ENCODE results near the gene PRKD1. TPM values are rescaled to one million over a fixed set of nuclear protein-coding genes. Genes with fewer than 3 reads are reported as not detected.

Gene PRKD1
- total and polyA plus RNA-seq, 7 donors: 0.65 to 2.5 (median 1.5) TPM

- intact Hi-C loops (cut with DNase I): no loop called here
- Histone ChIP-seq H3K27ac (no peak overlapping the region), H3K9me3 (no peaks in the 10 kb centered on the region), H3K4me3 (peak overlapping the region; percentile 5), H3K4me1 (no peaks in the 10 kb centered on the region), H3K36me3 (ENCODE audit: insufficient read depth in 1 of 2, low read depth in 1 of 2) (no peaks in the 10 kb centered on the region), H3K27me3 (ENCODE audit: insufficient read depth in 3 of 3, low read length in 2 of 3) (no peaks in the 10 kb centered on the region)
- ATAC-seq (peak; percentile 84 to 99 (median 96)), DNase-seq (peak; percentile 23 to 75)
- TF ChIP-seq CTCF (IDR thresholded peaks at IDR 0.05): no peak
- 15 to 20% (median 17%) methylated on average over 8 of the region's 8 CpGs for WGBS, 3 donors
Observed at GRCh38 chr14:29584992-29585391, 342.7 kb downstream of the PRKD1 start.

- no peak for ATAC-seq
- Histone ChIP-seq H3K36me3 (ENCODE audit: insufficient read depth in 1 of 2, low read depth in 1 of 2) (no peaks in the 10 kb centered on the region), H3K4me3 (no peak overlapping the region), H3K4me1 (no peaks in the 10 kb centered on the region), H3K27ac (no peak overlapping the region), H3K27me3 (ENCODE audit: insufficient read depth in 3 of 3, low read length in 2 of 3) (no peaks in the 10 kb centered on the region), H3K9me3 (no peaks in the 10 kb centered on the region)
- no peak for DNase-seq
- TF ChIP-seq CTCF (IDR thresholded peaks at IDR 0.05): no peak
- intact Hi-C loops (cut with DNase I): no loop called here
- 91 to 95% (median 94%) methylated on average over 1 of the region's 1 CpG for WGBS, 3 donors
Observed at GRCh38 chr14:29580763-29581162, 346.9 kb downstream of the PRKD1 start.

GRCh38 chr14:29579838-29580237 is 347.8 kb downstream of the PRKD1 start:
- no peaks in the 10 kb centered on the region for H3K36me3 ChIP-seq (ENCODE audit: insufficient read depth in 1 of 2, low read depth in 1 of 2)
- no peak overlapping the region for H3K27ac ChIP-seq
- no peaks in the 10 kb centered on the region for H3K4me1 ChIP-seq
- H3K27me3 ChIP-seq (ENCODE audit: insufficient read depth in 3 of 3, low read length in 2 of 3): no peaks in the 10 kb centered on the region
- no peaks in the 10 kb centered on the region for H3K9me3 ChIP-seq
- no peak for TF ChIP-seq CTCF (IDR thresholded peaks at IDR 0.05)
- no peak for DNase-seq
- 79 to 86% (median 85%) methylated on average over 3 of the region's 3 CpGs for WGBS, 3 donors
- intact Hi-C loops (cut with DNase I): no loop called here
- no peak for ATAC-seq
- no peak overlapping the region for H3K4me3 ChIP-seq

- no peak for ATAC-seq
- Histone ChIP-seq H3K36me3 (ENCODE audit: insufficient read depth in 1 of 2, low read depth in 1 of 2) (no peaks in the 10 kb centered on the region), H3K4me3 (no peak overlapping the region), H3K27me3 (ENCODE audit: insufficient read depth in 3 of 3, low read length in 2 of 3) (no peaks in the 10 kb centered on the region), H3K9me3 (no peaks in the 10 kb centered on the region), H3K27ac (no peak overlapping the region), H3K4me1 (no peaks in the 10 kb centered on the region)
- no peak for DNase-seq
- intact Hi-C loops (cut with DNase I): no loop called here
- WGBS, 3 donors: 82 to 85% (median 84%) methylated on average over 4 of the region's 4 CpGs
- TF ChIP-seq CTCF (IDR thresholded peaks at IDR 0.05): no peak
Observed at GRCh38 chr14:29576927-29577326, 350.7 kb downstream of the PRKD1 start.

GRCh38 chr14:29569194-29569593 is 358.5 kb downstream of the PRKD1 start:
- TF ChIP-seq CTCF (IDR thresholded peaks at IDR 0.05): no peak
- 64 to 92% (median 87%) methylated on average over 2 of the region's 2 CpGs for WGBS, 3 donors

More at GRCh38 chr14:29569194-29569593, 358.5 kb downstream of the PRKD1 start:
- no peak overlapping the region for H3K27ac ChIP-seq
- ATAC-seq (no peak), DNase-seq (no peak)
- H3K27me3 ChIP-seq (ENCODE audit: insufficient read depth in 3 of 3, low read length in 2 of 3): no peaks in the 10 kb centered on the region
- no peak overlapping the region for H3K4me3 ChIP-seq
- no peaks in the 10 kb centered on the region for H3K36me3 ChIP-seq (ENCODE audit: insufficient read depth in 1 of 2, low read depth in 1 of 2)
- H3K4me1 ChIP-seq: no peaks in the 10 kb centered on the region
- intact Hi-C loops (cut with DNase I): no loop called here
- no peaks in the 10 kb centered on the region for H3K9me3 ChIP-seq
